Measurements from ENCODE around the gene NDUFA1.

DNA sequence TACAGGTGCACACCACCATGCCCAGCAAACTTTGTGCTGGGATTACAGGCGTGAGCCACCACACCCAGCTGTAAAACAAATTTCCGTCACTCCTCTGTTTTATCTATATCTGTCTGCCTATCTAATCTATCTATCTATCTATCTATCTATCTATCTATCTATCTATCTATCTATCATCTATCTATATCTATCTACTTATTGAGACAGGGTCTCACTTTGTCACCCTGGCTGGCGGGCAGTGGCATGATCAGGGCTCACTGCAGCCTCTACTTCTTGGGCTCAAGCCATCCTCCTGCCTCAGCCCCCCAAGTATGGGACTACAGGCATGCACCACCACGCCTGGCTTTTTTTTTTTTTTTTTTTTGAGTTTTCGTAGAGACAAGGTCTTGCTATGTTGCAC lies 44.7 kb downstream of the NDUFA1 start:
- no peak for TF ChIP-seq ELF4 (IDR thresholded peaks at IDR 0.05)
- TF ChIP-seq SUZ12 (IDR thresholded peaks at IDR 0.05) = no peak
- TF ChIP-seq FOXK2 (IDR thresholded peaks at IDR 0.05) = no peak
- no peak for TF ChIP-seq CTBP1 (IDR thresholded peaks at IDR 0.05; ENCODE audit: borderline replicate concordance)
